HL-60 (cell line): Measurements from ENCODE around the gene CNBP.

Experiments
- DNase-seq, 2 experiments: peaks; one replicate each; pipeline ENCODE4 v3.0.0-alpha.2; 2010 to 2020; ENCODE audit warnings: low read depth in 1 of 2, low spot score in 1 of 2
- H3K27ac ChIP-seq: fragments of 250-450 bp; sonication (Bioruptor Pico); replicated peaks from 2 replicates; pipeline ENCODE4 v1.5.1; 2020; ENCODE audit warnings: mild to moderate bottlenecking, moderate library complexity
- H3K27me3 ChIP-seq: fragments of 250-450 bp; sonication (Bioruptor Pico); 2 replicates; pipeline ENCODE4 v1.5.1; 2021; ENCODE audit warnings: mild to moderate bottlenecking, moderate library complexity; ENCODE audit not compliant: insufficient read depth, poor library complexity, severe bottlenecking
- H3K4me3 ChIP-seq: replicated peaks from 2 replicates; pipeline ENCODE4 v1.5.1; 2011; ENCODE audit warnings: mild to moderate bottlenecking, control low read depth, low read length; ENCODE audit not compliant: insufficient read depth
- GABPA ChIP-seq: IDR thresholded peaks from 2 replicates; pipeline ENCODE4 v1.6.1; 2012; ENCODE audit warnings: low read depth
- POLR2AphosphoS5 ChIP-seq: IDR thresholded peaks from 2 replicates; pipeline ENCODE4 v1.6.1; 2012; ENCODE audit warnings: low read depth
- SPI1 ChIP-seq: IDR thresholded peaks from 2 replicates; pipeline ENCODE4 v1.6.1; 2012; ENCODE audit warnings: low read depth, mild to moderate bottlenecking, borderline replicate concordance
- TF ChIP-seq, protein P1 (sequence below): IDR thresholded peaks from one replicate; pipeline ENCODE4 v1.5.1; 2011; ENCODE audit warnings: low read length, control low read depth, inconsistent platforms; ENCODE audit not compliant: insufficient read depth
- TF ChIP-seq, protein P2 (sequence below): IDR thresholded peaks from 2 replicates; pipeline ENCODE4 v1.6.1; 2012; ENCODE audit warnings: low read depth; ENCODE audit not compliant: insufficient replicate concordance

The CNBP gene

DNA sequence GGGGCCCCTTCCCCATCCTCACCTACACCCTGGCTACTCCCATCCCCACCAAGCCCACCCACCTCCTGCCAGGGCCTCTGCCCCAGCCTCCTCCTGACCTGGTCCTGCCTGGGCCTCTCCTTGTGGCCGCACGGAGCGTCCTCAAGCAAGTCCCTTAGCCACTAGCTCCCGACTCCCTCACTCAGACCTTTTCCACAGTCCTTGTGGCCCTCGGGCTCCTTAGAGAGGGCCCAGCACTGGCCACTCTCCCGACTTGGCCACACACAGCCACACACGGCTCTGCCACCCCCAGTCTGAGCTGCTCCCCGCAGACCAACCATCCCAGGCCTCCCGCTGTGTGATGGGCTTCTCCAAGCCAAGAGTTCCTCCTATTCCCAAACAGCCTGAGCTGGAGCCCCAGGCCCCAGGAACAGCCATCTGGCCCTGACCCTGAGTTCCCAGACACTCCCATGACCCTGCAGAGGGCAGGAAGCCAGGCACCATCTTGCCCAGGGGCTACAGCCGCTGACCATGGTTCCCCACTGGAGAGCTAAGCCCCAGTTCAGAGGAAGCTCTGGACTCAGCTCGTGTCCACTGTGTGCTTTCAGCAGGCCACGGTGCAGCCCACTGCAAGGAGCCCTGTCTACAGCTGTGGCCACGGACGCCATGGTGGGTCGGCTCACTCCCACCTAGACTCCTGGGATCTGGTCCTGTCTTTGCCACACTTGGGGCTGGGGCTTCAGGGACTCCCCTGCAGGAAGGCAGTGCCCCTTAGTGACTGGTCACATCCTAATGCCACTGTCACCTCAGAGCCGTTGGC, 55.1 kb downstream of the CNBP start:
- TF ChIP-seq SPI1 (no peak), POLR2AphosphoS5 (no peak), GABPA (no peak)
- TF ChIP-seq, protein P1, sequence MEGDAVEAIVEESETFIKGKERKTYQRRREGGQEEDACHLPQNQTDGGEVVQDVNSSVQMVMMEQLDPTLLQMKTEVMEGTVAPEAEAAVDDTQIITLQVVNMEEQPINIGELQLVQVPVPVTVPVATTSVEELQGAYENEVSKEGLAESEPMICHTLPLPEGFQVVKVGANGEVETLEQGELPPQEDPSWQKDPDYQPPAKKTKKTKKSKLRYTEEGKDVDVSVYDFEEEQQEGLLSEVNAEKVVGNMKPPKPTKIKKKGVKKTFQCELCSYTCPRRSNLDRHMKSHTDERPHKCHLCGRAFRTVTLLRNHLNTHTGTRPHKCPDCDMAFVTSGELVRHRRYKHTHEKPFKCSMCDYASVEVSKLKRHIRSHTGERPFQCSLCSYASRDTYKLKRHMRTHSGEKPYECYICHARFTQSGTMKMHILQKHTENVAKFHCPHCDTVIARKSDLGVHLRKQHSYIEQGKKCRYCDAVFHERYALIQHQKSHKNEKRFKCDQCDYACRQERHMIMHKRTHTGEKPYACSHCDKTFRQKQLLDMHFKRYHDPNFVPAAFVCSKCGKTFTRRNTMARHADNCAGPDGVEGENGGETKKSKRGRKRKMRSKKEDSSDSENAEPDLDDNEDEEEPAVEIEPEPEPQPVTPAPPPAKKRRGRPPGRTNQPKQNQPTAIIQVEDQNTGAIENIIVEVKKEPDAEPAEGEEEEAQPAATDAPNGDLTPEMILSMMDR = no peak
- TF ChIP-seq, protein P2, sequence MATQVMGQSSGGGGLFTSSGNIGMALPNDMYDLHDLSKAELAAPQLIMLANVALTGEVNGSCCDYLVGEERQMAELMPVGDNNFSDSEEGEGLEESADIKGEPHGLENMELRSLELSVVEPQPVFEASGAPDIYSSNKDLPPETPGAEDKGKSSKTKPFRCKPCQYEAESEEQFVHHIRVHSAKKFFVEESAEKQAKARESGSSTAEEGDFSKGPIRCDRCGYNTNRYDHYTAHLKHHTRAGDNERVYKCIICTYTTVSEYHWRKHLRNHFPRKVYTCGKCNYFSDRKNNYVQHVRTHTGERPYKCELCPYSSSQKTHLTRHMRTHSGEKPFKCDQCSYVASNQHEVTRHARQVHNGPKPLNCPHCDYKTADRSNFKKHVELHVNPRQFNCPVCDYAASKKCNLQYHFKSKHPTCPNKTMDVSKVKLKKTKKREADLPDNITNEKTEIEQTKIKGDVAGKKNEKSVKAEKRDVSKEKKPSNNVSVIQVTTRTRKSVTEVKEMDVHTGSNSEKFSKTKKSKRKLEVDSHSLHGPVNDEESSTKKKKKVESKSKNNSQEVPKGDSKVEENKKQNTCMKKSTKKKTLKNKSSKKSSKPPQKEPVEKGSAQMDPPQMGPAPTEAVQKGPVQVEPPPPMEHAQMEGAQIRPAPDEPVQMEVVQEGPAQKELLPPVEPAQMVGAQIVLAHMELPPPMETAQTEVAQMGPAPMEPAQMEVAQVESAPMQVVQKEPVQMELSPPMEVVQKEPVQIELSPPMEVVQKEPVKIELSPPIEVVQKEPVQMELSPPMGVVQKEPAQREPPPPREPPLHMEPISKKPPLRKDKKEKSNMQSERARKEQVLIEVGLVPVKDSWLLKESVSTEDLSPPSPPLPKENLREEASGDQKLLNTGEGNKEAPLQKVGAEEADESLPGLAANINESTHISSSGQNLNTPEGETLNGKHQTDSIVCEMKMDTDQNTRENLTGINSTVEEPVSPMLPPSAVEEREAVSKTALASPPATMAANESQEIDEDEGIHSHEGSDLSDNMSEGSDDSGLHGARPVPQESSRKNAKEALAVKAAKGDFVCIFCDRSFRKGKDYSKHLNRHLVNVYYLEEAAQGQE = no peak
- no peak for DNase-seq
- Histone ChIP-seq H3K27ac (no peak overlapping the region), H3K4me3 (no peak overlapping the region), H3K27me3 (no peaks in the 10 kb centered on the region)

DNA sequence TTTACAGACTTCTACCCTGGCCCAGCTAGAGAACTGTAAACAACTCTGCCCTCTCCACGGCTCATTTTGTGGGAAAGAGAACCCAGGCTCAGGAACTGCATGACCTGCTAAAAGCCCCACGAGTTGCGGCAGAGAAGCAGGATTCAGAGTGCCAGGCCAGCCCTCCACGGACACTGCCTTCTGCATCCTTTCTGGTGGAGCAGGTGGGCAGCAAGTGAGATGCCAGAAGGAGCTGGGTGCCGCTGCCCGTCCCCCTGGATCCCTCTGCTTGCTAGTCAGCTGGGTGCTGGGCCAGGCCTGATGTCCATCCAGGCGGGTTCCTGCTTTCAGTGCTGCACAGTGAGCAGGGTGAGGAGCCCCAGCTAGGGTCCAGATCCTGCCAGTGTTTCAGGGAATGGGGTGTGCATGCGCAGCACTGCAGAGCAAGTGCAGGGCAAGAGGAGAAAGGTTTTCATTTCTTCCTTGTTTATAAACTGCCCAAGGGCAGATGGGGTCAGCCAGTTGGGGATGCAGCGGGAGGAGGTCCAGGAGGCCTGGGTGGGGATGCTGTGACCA, 56.9 kb downstream of the CNBP start:
- Histone ChIP-seq H3K4me3 (no peak overlapping the region), H3K27me3 (no peaks in the 10 kb centered on the region), H3K27ac (no peak overlapping the region)

DNA sequence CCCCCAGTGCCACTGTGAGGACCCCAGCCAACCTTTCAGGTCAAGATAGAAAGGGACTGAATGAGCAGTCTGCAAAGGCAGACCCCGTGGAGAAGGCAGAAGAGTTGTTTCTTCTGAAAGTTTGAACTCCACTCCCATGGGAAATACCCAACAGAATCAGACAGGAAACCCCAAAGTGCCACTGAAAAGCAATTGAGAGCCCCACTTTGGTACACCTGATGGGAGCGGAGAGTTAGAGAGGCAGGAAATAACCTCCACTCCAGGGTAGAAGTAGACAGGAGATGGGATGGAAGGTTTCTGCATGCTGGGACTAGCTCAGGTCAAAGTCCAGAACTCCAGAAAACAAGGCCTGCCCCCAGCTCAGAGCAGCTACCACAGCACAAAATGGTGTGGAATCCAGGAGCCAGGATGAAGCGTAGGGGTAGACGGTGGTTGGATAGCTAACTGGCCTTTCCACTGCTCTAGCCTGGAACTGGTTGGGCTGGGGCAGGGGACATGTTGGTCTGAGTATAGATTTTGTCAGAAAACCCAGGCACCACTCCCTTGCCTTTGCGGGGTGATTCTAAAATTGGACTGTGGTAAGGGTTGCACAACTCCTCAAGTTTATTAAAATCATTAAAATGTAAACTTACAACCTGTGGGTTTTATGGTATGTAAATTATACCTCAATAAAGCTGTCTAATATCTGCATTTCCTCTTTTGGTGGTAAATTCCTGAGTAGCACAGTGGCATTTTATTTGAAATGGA, 60.2 kb downstream of the CNBP start:
- no peak overlapping the region for H3K27ac ChIP-seq
- no peaks in the 10 kb centered on the region for H3K27me3 ChIP-seq
- TF ChIP-seq, protein P2 = no peak
- TF ChIP-seq SPI1 = peak; percentile 78
- no peak overlapping the region for H3K4me3 ChIP-seq
- peak in 1 of 2 experiments; percentile 36 for DNase-seq

More for the DNA sequence above, 56.9 kb downstream of the CNBP start:
- DNase-seq = no peak
- TF ChIP-seq POLR2AphosphoS5 = peak; percentile 29; the same call in 1 of the 2 replicates
- TF ChIP-seq, protein P2 = no peak
